Measurements from ENCODE around the gene CYTH1. TPM values are rescaled to one million over a fixed set of nuclear protein-coding genes. Genes with fewer than 3 reads are reported as not detected.

Gene CYTH1
- total and polyA plus RNA-seq, 8 donors, result 18.3 to 34.4 (median 23.5) TPM

DNA sequence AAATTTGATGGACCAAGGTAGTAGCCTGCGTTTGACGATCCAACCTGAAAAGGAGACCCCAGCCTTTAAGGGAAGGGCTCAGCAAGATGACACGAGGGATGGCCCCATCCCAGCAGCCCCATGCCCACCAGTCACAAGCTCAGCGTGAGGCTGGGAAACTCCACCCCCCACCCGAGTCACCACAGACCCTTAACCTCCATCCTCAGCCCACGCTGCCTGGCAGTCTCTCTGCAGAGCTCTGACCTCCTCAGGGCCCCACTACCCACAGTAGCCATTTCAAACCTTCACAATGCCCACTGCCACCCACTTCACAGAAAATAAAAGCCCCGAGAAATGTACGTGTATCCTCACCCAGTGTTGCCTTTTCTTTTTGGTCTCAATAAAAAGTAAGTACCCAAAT lies 39.9 kb upstream of the CYTH1 start:
- H3K9me3 ChIP-seq, result no peaks in the 10 kb centered on the region
- no peak overlapping the region for H3K27ac ChIP-seq
- no peak for ATAC-seq
- H3K4me3 ChIP-seq, result no peak overlapping the region
- WGBS, 2 donors, result 95 to 99% methylated on average over 8 of the region's 8 CpGs
- DNase-seq, result peak in 1 of 6 donors; percentile 47
- no peaks in the 10 kb centered on the region for H3K4me1 ChIP-seq
- TF ChIP-seq, protein P1, sequence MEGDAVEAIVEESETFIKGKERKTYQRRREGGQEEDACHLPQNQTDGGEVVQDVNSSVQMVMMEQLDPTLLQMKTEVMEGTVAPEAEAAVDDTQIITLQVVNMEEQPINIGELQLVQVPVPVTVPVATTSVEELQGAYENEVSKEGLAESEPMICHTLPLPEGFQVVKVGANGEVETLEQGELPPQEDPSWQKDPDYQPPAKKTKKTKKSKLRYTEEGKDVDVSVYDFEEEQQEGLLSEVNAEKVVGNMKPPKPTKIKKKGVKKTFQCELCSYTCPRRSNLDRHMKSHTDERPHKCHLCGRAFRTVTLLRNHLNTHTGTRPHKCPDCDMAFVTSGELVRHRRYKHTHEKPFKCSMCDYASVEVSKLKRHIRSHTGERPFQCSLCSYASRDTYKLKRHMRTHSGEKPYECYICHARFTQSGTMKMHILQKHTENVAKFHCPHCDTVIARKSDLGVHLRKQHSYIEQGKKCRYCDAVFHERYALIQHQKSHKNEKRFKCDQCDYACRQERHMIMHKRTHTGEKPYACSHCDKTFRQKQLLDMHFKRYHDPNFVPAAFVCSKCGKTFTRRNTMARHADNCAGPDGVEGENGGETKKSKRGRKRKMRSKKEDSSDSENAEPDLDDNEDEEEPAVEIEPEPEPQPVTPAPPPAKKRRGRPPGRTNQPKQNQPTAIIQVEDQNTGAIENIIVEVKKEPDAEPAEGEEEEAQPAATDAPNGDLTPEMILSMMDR (IDR thresholded peaks at IDR 0.05), result no peak
- FAIRE-seq, result no peak
- H3K36me3 ChIP-seq, result peaks cover 11 to 95% (median 39%) of the 10 kb centered on the region in 3 donors
- H3K27me3 ChIP-seq, result no peaks in the 10 kb centered on the region
- intact Hi-C loops (cut with DNase I), result no loop called here

DNA sequence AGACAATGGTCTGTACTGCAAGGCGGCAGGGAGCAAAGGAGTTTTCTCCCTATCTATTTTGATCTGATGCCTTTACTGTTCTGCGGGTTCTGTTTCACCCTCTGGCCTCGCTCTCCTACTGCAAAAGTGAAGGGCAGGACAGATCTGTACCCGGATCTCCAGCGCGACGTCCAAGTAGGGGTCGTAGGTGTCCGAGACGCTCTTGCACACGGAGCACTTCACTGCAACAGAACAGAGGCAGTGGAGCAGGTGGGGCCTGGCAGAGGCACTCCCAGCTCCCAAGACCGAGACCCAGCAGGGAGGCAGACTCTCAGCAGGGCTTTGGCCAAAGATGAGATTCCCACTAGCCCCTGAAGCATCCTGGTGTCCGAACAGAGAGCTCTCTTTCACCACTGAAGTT lies 38.8 kb upstream of the CYTH1 start:
- Histone ChIP-seq H3K36me3 (peaks cover 11 to 94% (median 43%) of the 10 kb centered on the region in 3 donors), H3K27me3 (no peaks in the 10 kb centered on the region), H3K4me1 (no peaks in the 10 kb centered on the region), H3K4me3 (no peak overlapping the region), H3K27ac (no peak overlapping the region), H3K9me3 (no peaks in the 10 kb centered on the region)
- ATAC-seq (no peak), DNase-seq (peak in 1 of 6 donors; percentile 34), FAIRE-seq (no peak)
- 93 to 94% methylated on average over 13 of the region's 13 CpGs for WGBS, 2 donors
- intact Hi-C loops (cut with DNase I), result no loop called here
- TF ChIP-seq, protein P1 (IDR thresholded peaks at IDR 0.05), result no peak

DNA sequence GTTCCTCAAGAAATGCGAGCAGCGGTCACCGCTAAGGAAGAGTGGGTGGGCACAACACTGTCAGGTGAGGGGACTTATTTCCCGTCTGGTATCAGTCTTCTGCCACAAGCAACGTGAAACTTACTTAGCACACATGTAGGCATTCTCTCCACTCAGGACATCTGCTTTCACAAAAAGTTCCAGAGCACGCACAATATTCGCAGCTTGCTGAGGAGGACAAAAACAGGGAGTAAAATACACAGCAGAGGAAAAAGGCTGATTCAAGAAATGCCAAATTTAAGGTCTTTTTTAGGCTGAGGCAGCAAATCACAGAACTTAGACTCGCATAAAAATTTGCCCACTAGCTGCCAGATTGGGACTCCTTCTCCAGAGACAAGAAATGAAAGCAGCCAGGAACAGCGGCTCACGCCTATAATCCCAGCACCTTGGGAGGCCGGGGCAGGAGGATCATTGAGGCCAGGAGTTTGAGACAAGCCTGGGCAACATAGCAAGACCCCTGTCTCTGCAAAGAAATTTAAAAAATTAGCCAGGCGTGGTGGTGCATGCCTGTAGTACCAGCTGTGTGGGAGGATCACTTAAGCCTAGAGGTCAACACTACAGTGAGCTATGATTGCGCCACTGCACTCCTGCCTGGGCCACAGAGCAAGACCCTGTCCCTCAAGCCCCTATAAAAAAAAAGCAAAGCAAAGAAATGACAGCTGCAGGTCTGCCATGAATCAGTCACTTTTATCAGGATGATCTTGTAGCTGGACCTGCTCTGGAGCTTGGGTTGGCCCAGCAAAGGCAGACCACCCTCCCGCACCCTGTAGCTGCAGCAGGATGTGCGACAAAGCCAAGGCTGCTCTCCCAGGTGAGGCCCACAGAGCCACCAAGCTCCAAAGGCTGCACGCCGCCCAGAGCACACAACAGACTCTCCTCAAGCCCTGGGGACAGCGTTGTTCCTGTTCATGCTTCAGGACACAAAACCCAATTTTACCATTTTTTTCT lies 38.0 kb upstream of the CYTH1 start:
- DNase-seq (peak in 1 of 6 donors; percentile 25), FAIRE-seq (no peak), ATAC-seq (peak in 1 of 4 donors; percentile 26)
- intact Hi-C loops (cut with DNase I), result no loop called here
- H3K4me3 ChIP-seq, result no peak overlapping the region
- WGBS, 2 donors, result 95 to 96% methylated on average over 18 of the region's 18 CpGs
- H3K36me3 ChIP-seq, result peaks cover 11 to 94% (median 37%) of the 10 kb centered on the region in 3 donors
- TF ChIP-seq, protein P1 (IDR thresholded peaks at IDR 0.05), result no peak
- H3K9me3 ChIP-seq, result no peaks in the 10 kb centered on the region
- H3K4me1 ChIP-seq, result no peaks in the 10 kb centered on the region
- H3K27ac ChIP-seq, result no peak overlapping the region
- H3K27me3 ChIP-seq, result no peaks in the 10 kb centered on the region

DNA sequence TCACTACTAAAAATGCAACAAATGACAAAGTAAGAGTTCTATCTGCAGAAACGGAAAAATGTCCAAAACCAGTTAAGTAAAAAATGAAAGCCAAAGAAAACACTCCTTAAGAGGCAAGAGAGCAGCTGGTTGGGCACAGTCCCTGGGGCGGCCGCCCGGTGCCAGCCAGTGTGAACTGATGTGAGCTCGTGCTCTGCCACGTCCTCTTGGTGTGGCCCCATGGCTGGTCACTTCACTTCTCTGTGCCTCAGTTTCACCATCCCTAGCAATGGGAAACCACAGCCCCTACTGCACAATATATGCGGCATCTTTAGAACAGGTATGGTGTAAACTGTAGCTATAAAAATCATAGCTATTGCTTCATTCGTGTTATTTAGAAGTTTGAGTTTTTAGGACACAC lies 37.3 kb upstream of the CYTH1 start:
- FAIRE-seq (no peak), ATAC-seq (no peak)

More for the DNA sequence above, 37.3 kb upstream of the CYTH1 start:
- Histone ChIP-seq H3K27me3 (no peaks in the 10 kb centered on the region), H3K36me3 (peaks cover 11 to 94% (median 41%) of the 10 kb centered on the region in 3 donors), H3K4me3 (no peak overlapping the region), H3K4me1 (no peaks in the 10 kb centered on the region), H3K9me3 (no peaks in the 10 kb centered on the region), H3K27ac (no peak overlapping the region)
- TF ChIP-seq, protein P1 (IDR thresholded peaks at IDR 0.05), result no peak
- intact Hi-C loops (cut with DNase I), result no loop called here
- peak in 1 of 6 donors; percentile 24 for DNase-seq
- 78 to 87% methylated on average over 8 of the region's 8 CpGs for WGBS, 2 donors

Data from pancreas (tissue), 10 donors.